Measurements from ENCODE around the gene OR52M1. TPM values are rescaled to one million over a fixed set of nuclear protein-coding genes. Genes with fewer than 3 reads are reported as not detected.

Gene OR52M1
- total RNA-seq, 1 donor from 2014 or later, result not detected

DNA sequence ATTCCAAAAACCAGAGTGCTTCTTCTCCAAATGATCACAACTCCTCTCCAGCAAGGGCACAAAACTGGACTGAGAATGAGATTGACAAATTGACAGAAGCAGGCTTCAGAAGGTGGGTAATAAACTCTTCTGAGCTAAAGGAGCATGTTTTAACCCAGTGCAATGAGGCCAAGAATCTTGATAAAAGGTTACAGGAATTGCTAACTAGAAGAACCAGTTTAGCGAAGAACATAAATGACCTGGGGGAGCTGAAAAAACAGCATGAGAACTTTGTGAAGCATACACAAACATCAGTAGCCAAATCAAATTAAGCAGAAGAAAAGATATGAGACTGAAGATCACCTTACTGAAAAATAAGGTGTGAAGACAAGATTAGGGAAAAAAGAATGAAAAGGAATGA, 15.5 kb downstream of the OR52M1 start:
- no peak for DNase-seq (ENCODE audit: low spot score)
- no peak for ATAC-seq

DNA sequence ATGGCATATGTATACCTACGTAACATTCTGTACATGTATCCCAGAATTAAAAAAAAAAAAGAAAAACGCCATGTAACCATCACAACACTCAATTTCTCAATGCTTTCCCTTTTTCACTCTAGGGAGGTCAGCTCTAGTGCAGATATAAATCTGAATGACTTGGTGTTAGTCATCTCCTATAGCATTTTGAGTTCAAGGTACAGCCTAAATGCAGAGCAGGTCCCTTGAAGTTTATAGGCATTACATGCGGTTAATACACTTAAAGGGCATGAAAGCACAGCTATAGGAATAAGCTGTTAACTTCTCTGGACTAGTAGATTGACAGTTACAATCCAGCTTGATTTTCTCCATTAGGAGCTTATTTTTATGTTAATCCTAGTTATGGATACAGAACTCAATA, 20.4 kb downstream of the OR52M1 start:
- DNase-seq (ENCODE audit: low spot score), result no peak
- ATAC-seq, result no peak

DNA sequence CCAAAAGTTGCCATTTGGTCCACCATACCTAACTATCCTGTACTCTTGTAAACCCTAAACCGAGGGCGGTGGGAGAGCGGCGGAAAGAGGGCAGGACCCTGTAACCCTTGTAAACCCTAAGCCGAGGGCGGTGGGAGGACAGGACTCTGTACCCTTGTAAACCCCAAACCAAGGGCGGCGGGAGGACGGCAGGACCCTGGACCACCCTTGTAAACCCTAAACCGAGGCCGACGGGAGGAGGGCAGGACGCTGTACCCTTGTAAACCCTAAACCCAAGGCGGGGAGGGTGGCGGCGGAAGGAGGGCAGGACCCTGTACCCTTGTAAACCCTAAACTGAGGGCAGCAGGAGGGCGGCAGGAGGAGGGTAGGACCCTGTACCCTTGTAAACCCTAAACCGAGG, 24.1 kb downstream of the OR52M1 start:
- no peak for ATAC-seq
- DNase-seq (ENCODE audit: low spot score), result no peak

DNA sequence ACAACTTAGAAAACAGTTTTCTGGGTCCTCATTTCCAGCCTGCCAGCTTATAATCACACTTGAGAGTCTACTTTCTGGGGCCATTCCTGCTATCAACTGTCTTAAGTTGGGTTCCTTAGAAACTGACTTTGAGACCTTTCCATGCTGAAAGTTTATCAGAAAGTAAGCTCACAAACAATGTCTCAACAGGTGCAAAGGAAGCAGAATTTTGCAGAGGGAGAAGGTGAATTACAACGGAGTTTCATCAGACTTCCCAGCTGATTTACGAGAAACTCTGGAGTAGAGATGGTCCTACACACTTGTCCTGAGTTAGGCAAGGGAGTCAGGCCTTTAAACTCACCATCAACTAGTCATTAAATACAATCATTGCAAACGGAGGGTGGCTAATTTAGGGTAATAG, 31.9 kb downstream of the OR52M1 start:
- ATAC-seq (no peak), DNase-seq (ENCODE audit: low spot score) (no peak)

DNA sequence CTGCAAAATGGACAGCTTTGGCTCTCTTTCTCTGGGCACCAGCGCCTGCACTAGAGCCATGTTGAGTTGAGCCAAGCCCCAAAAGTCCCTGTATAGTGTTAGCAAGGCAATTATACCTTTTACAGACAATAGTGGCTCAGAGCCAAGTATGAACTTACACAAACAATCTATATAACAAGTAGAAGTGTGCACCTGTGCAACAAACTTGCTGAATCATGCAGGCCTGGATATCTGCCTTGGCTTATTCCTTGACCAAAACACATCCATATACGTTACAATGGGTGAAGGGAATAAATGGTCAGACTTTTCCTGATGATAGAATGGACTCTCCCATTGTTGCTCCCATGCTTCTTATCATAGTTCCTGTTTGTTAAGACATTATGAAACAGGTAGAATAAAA, 32.8 kb downstream of the OR52M1 start:
- DNase-seq (ENCODE audit: low spot score) (no peak), ATAC-seq (no peak)

DNA sequence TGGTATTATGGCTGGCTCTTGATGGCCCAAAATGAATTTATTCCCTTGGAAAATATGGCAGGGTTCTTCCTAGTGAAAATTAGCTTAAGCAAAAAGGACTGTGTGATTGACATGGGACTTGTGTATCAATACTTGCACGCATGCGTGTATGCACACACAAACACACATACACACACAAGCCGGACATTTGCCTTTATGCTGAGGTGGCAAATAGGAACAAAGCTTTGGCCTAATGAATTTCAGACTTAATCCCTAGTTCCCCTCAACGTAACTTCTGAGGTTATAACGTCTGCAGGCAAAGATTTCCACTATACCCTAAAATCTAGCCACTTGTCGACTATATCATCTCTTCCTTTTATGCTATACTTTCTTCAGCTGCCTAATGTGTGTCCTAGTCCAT, 33.6 kb downstream of the OR52M1 start:
- no peak for ATAC-seq
- DNase-seq (ENCODE audit: low spot score), result no peak

DNA sequence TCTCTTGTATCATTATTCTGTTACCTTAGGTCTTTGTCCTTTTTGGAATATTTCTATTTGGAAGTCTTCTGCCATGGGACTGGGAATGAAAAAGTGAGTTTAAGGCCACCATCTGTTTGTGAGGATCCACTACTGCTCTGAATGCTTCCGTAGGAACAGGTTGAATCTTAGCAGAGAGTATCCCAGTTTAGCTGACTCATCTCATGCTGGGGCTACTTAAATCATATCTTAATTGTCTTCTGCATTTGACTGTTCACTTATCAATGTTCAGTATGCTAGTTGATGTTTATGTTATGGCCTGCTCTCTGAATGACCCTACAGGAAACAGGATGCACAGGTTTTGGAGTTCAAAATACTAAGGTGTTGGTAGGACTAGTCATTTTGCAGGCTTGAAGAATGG, 35.1 kb downstream of the OR52M1 start:
- ATAC-seq, result no peak
- DNase-seq (ENCODE audit: low spot score), result no peak

DNA sequence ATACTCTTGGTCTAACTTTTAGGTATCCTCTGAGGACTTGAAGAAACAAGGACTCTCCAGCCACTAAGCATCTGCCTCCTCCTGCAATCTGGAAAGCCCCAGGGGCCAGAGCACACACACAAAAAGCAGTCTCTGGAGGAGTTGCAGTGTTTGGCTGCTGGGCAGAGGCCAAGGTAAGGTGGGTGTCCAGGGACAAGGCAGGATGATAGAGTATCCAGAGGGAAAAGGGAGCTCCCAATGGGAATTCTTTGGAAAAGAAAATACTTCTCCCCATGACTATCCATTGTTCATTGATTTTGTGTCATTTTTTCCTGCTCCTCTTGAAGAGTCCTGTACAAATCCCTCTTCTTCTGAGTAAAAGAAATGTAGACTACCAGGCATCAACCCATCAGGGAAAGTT, 36.5 kb downstream of the OR52M1 start, which contains the start of gene OR52I2:
OR52I2 (plus strand) TSS at position 301 of the 400 bp plus-strand sequence.
- DNase-seq (ENCODE audit: low spot score) (no peak), ATAC-seq (no peak)

DNA sequence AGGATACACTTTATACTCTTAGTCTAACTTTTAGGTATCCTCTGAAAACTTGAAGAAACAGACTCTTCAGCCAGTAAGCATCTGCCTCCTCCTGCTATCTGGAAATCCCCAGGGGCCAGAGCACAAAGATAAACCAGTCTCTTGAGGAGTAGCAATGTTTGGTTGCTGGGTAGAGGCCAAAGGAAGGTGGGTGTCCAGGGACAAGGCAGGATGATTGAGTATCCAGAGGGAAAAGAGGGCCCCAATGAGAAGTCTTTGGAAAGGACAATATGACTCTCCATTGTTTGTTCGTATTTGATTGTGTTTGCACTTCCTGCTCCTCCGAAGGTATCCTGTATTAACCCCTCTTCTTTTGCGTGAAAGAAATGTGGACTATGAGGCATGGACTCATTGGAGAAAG, 44.0 kb downstream of the OR52M1 start:
- ATAC-seq (no peak), DNase-seq (ENCODE audit: low spot score) (no peak)

DNA sequence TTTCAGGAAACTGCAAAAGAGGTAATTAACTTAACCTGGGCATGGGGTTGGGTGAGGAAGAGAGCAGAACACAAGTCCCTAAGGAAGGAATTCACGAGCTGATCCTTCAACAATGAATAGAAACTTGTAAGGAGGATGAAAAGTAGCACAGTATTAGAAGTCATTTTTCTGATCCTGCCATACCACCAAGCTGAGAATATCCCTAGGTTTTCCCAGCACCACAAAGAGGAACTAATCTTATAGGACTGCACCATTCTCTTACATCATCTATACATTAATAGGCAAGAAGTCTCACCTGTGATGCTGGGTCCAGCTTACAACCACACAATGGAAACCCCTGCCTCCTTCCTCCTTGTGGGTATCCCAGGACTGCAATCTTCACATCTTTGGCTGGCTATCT, 48.7 kb downstream of the OR52M1 start, which contains the start of gene OR52I1:
OR52I1 (plus strand) TSS at position 301 of the 400 bp plus-strand sequence; CDS start at position 301, 0 bp downstream.
- DNase-seq (ENCODE audit: low spot score) (no peak), ATAC-seq (no peak)

Other genes starting within 250 kb of the OR52M1 start
- gene OR52B4, start 176.8 kb upstream of the OR52M1 start, total RNA-seq, result not detected
- gene TRIM21, start 151.5 kb upstream of the OR52M1 start, total RNA-seq, result 7.3 TPM
- not detected for gene OR52K2, start 95.9 kb upstream of the OR52M1 start, total RNA-seq
- not detected for gene OR52K1, start 62.5 kb upstream of the OR52M1 start, total RNA-seq
- gene OR52I2, start 36.6 kb downstream of the OR52M1 start, total RNA-seq, result not detected
- not detected for gene OR52I1, start 48.8 kb downstream of the OR52M1 start, total RNA-seq
- gene TRIM68, start 63.0 kb downstream of the OR52M1 start, total RNA-seq, result 4.5 TPM
- not detected for gene OR51D1, start 92.3 kb downstream of the OR52M1 start, total RNA-seq
- not detected for gene OR51E1, start 98.8 kb downstream of the OR52M1 start, total RNA-seq
- not detected for gene OR51E2, start 152.7 kb downstream of the OR52M1 start, total RNA-seq
- gene MMP26, start 159.6 kb downstream of the OR52M1 start, total RNA-seq, result not detected
- gene OR51F1, start 224.7 kb downstream of the OR52M1 start, total RNA-seq, result not detected

All from left lobe of liver (tissue), 2 donors.